ENCODE measurements around the gene STARD9.

The STARD9 gene

DNA sequence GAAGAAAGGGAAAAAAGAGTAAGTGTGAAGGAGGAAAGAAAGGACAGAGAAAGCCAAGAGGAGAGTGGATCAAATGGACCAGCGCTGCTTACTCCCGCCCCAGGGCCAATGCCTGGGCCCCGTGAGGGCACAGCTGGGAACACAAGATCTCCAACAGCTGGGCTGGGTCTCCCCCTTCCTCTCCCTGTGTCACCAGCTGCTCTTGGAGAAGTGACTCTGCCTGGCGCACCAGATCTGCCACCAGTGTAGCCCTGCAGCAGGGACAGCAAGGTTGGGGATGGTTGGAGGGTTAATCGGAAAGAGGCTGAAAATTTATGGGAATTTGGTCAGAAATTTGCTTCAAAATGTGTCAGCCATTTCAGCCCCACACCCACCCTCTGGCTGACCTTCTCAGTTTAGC is 153.2 kb downstream of the STARD9 start:
- no peak overlapping the region for H3K4me3 ChIP-seq (ENCODE audit: low read length in 2 of 2)
- peaks cover 41 to 73% of the 10 kb centered on the region in 2 donors for H3K36me3 ChIP-seq (ENCODE audit: control insufficient read depth in 2 of 2, insufficient read depth in 2 of 2, low read length in 2 of 2)
- H3K27me3 ChIP-seq (ENCODE audit: control insufficient read depth in 1 of 2, insufficient read depth in 2 of 2, low read length in 2 of 2): no peaks in the 10 kb centered on the region
- H3K9ac ChIP-seq (ENCODE audit: low read length in 2 of 2): no peak overlapping the region
- no peaks in the 10 kb centered on the region for H3K4me1 ChIP-seq (ENCODE audit: control insufficient read depth, insufficient read depth, low read length)
- no peak overlapping the region for H3K27ac ChIP-seq (ENCODE audit: low read length)
- no peaks in the 10 kb centered on the region for H3K9me3 ChIP-seq (ENCODE audit: control insufficient read depth in 2 of 2, low read length in 2 of 2)

- Histone ChIP-seq H3K36me3 (ENCODE audit: control insufficient read depth in 2 of 2, insufficient read depth in 2 of 2, low read length in 2 of 2) (peaks cover 43 to 73% of the 10 kb centered on the region in 2 donors), H3K27ac (ENCODE audit: low read length) (no peak overlapping the region), H3K4me3 (ENCODE audit: low read length in 2 of 2) (no peak overlapping the region), H3K9me3 (ENCODE audit: control insufficient read depth in 2 of 2, low read length in 2 of 2) (no peaks in the 10 kb centered on the region), H3K4me1 (ENCODE audit: control insufficient read depth, insufficient read depth, low read length) (no peaks in the 10 kb centered on the region), H3K27me3 (ENCODE audit: control insufficient read depth in 1 of 2, insufficient read depth in 2 of 2, low read length in 2 of 2) (no peaks in the 10 kb centered on the region), H3K9ac (ENCODE audit: low read length in 2 of 2) (no peak overlapping the region)
These were observed 153.6 kb downstream of the STARD9 start for GRCh38 chr15:42728972-42729371.

DNA sequence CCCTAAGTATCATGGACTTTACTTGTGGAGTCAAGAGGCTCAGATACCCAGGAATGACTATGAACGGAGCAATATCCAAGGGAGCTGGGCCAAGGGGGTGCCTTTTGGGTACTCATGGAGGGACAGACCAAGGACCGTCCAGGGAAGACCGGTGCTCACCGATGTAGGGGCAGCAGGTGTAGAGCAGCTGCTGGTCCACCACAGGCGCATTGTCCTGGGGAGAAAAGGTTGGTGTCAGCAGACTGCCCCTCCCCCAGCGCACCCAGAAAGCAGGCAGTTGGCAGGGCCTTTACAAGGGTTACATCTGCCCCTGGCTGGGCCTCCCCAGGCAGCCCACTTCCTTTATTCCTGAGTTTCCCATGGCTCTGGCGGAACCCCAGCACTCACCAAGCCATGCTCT is 154.0 kb downstream of the STARD9 start:
- H3K4me3 ChIP-seq (ENCODE audit: low read length in 2 of 2): no peak overlapping the region
- H3K27me3 ChIP-seq (ENCODE audit: control insufficient read depth in 1 of 2, insufficient read depth in 2 of 2, low read length in 2 of 2): no peaks in the 10 kb centered on the region
- H3K9me3 ChIP-seq (ENCODE audit: control insufficient read depth in 2 of 2, low read length in 2 of 2): no peaks in the 10 kb centered on the region
- H3K36me3 ChIP-seq (ENCODE audit: control insufficient read depth in 2 of 2, insufficient read depth in 2 of 2, low read length in 2 of 2): peaks cover 42 to 72% of the 10 kb centered on the region in 2 donors
- no peak overlapping the region for H3K9ac ChIP-seq (ENCODE audit: low read length in 2 of 2)
- H3K4me1 ChIP-seq (ENCODE audit: control insufficient read depth, insufficient read depth, low read length): no peaks in the 10 kb centered on the region
- H3K27ac ChIP-seq (ENCODE audit: low read length): no peak overlapping the region

GRCh38 chr15:42730135-42730534 is 154.7 kb downstream of the STARD9 start:
- Histone ChIP-seq H3K9ac (ENCODE audit: low read length in 2 of 2) (no peak overlapping the region), H3K27me3 (ENCODE audit: control insufficient read depth in 1 of 2, insufficient read depth in 2 of 2, low read length in 2 of 2) (no peaks in the 10 kb centered on the region), H3K9me3 (ENCODE audit: control insufficient read depth in 2 of 2, low read length in 2 of 2) (no peaks in the 10 kb centered on the region), H3K4me1 (ENCODE audit: control insufficient read depth, insufficient read depth, low read length) (peaks cover 7% of the 10 kb centered on the region), H3K4me3 (ENCODE audit: low read length in 2 of 2) (no peak overlapping the region), H3K36me3 (ENCODE audit: control insufficient read depth in 2 of 2, insufficient read depth in 2 of 2, low read length in 2 of 2) (peaks cover 35 to 65% of the 10 kb centered on the region in 2 donors), H3K27ac (ENCODE audit: low read length) (no peak overlapping the region)

- H3K27me3 ChIP-seq (ENCODE audit: control insufficient read depth in 1 of 2, insufficient read depth in 2 of 2, low read length in 2 of 2): no peaks in the 10 kb centered on the region
- H3K4me1 ChIP-seq (ENCODE audit: control insufficient read depth, insufficient read depth, low read length): peaks cover 11% of the 10 kb centered on the region
- H3K9me3 ChIP-seq (ENCODE audit: control insufficient read depth in 2 of 2, low read length in 2 of 2): no peaks in the 10 kb centered on the region
- peaks cover 31 to 61% of the 10 kb centered on the region in 2 donors for H3K36me3 ChIP-seq (ENCODE audit: control insufficient read depth in 2 of 2, insufficient read depth in 2 of 2, low read length in 2 of 2)
- no peak overlapping the region for H3K27ac ChIP-seq (ENCODE audit: low read length)
- H3K4me3 ChIP-seq (ENCODE audit: low read length in 2 of 2): no peak overlapping the region
- H3K9ac ChIP-seq (ENCODE audit: low read length in 2 of 2): no peak overlapping the region
These were observed 155.1 kb downstream of the STARD9 start for GRCh38 chr15:42730536-42730935.

GRCh38 chr15:42731461-42731860 is 156.1 kb downstream of the STARD9 start:
- H3K36me3 ChIP-seq (ENCODE audit: control insufficient read depth in 2 of 2, insufficient read depth in 2 of 2, low read length in 2 of 2): peaks cover 26 to 55% of the 10 kb centered on the region in 2 donors
- no peak overlapping the region for H3K9ac ChIP-seq (ENCODE audit: low read length in 2 of 2)
- no peaks in the 10 kb centered on the region for H3K27me3 ChIP-seq (ENCODE audit: control insufficient read depth in 1 of 2, insufficient read depth in 2 of 2, low read length in 2 of 2)
- H3K27ac ChIP-seq (ENCODE audit: low read length): no peak overlapping the region
- no peak overlapping the region for H3K4me3 ChIP-seq (ENCODE audit: low read length in 2 of 2)
- H3K4me1 ChIP-seq (ENCODE audit: control insufficient read depth, insufficient read depth, low read length): peaks cover 18% of the 10 kb centered on the region
- H3K9me3 ChIP-seq (ENCODE audit: control insufficient read depth in 2 of 2, low read length in 2 of 2): no peaks in the 10 kb centered on the region

DNA sequence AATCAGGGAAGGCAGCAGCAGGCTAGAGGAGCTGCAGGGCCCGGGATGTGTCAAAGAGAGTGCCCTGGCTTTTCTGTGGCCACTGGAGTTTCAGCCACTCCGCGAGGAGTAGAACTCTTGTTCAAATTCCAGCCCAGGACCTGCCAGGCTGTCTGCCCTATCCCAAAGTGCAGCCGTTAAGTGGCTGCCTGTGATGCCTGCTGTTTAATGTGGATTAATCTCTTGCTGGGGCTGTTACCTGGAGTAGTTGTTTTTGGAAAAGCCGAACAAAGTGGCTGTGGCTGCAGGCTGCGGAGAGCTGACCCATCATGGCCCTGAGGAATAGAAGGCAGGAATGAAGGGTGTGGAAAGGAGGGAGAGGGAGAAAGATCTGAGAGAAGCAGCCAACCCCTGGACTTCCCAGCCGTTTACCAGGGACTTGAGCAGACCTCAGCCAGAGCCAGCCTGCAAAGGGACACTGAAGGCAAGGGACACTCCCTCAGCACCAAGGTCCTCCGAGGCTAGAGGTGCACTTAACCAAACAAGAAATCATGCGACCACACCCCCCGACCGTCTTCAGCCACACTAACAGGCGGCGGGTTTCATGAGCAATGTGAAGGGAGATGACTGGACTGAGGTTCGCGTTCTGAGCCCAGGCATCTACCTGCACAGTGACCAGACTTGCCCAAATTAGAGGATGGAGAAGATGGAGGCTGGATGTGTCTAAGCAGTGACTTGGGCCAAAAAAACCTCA is 156.9 kb downstream of the STARD9 start:
- Histone ChIP-seq H3K9me3 (ENCODE audit: control insufficient read depth in 2 of 2, low read length in 2 of 2) (no peaks in the 10 kb centered on the region), H3K4me1 (ENCODE audit: control insufficient read depth, insufficient read depth, low read length) (peaks cover 21% of the 10 kb centered on the region), H3K27me3 (ENCODE audit: control insufficient read depth in 1 of 2, insufficient read depth in 2 of 2, low read length in 2 of 2) (no peaks in the 10 kb centered on the region), H3K4me3 (ENCODE audit: low read length in 2 of 2) (no peak overlapping the region), H3K36me3 (ENCODE audit: control insufficient read depth in 2 of 2, insufficient read depth in 2 of 2, low read length in 2 of 2) (peaks cover 23 to 49% of the 10 kb centered on the region in 2 donors), H3K9ac (ENCODE audit: low read length in 2 of 2) (no peak overlapping the region), H3K27ac (ENCODE audit: low read length) (no peak overlapping the region)

GRCh38 chr15:42733027-42733426 is 157.6 kb downstream of the STARD9 start:
- Histone ChIP-seq H3K36me3 (ENCODE audit: control insufficient read depth in 2 of 2, insufficient read depth in 2 of 2, low read length in 2 of 2) (peaks cover 20 to 44% of the 10 kb centered on the region in 2 donors), H3K27ac (ENCODE audit: low read length) (no peak overlapping the region), H3K9me3 (ENCODE audit: control insufficient read depth in 2 of 2, low read length in 2 of 2) (no peaks in the 10 kb centered on the region)

GRCh38 chr15:42734076-42734672 is 158.8 kb downstream of the STARD9 start:
- Histone ChIP-seq H3K36me3 (ENCODE audit: control insufficient read depth in 2 of 2, insufficient read depth in 2 of 2, low read length in 2 of 2) (peaks cover 20 to 37% of the 10 kb centered on the region in 2 donors), H3K9me3 (ENCODE audit: control insufficient read depth in 2 of 2, low read length in 2 of 2) (no peaks in the 10 kb centered on the region), H3K9ac (ENCODE audit: low read length in 2 of 2) (peak overlapping the region in 1 of 2 donors; percentile 5), H3K4me3 (ENCODE audit: low read length in 2 of 2) (no peak overlapping the region), H3K27me3 (ENCODE audit: control insufficient read depth in 1 of 2, insufficient read depth in 2 of 2, low read length in 2 of 2) (no peaks in the 10 kb centered on the region), H3K27ac (ENCODE audit: low read length) (peak overlapping the region; percentile 31), H3K4me1 (ENCODE audit: control insufficient read depth, insufficient read depth, low read length) (peaks cover 27% of the 10 kb centered on the region)

More at GRCh38 chr15:42733027-42733426, 157.6 kb downstream of the STARD9 start:
- Histone ChIP-seq H3K27me3 (ENCODE audit: control insufficient read depth in 1 of 2, insufficient read depth in 2 of 2, low read length in 2 of 2) (no peaks in the 10 kb centered on the region), H3K4me3 (ENCODE audit: low read length in 2 of 2) (no peak overlapping the region), H3K9ac (ENCODE audit: low read length in 2 of 2) (no peak overlapping the region), H3K4me1 (ENCODE audit: control insufficient read depth, insufficient read depth, low read length) (peaks cover 27% of the 10 kb centered on the region)

GRCh38 chr15:42735382-42736165 is 160.2 kb downstream of the STARD9 start:
- peak overlapping the region; percentile 72 to 90 for H3K9ac ChIP-seq (ENCODE audit: low read length in 2 of 2)
- no peaks in the 10 kb centered on the region for H3K27me3 ChIP-seq (ENCODE audit: control insufficient read depth in 1 of 2, insufficient read depth in 2 of 2, low read length in 2 of 2)
- H3K4me1 ChIP-seq (ENCODE audit: control insufficient read depth, insufficient read depth, low read length): peaks cover 27% of the 10 kb centered on the region
- peaks cover 20 to 31% of the 10 kb centered on the region in 2 donors for H3K36me3 ChIP-seq (ENCODE audit: control insufficient read depth in 2 of 2, insufficient read depth in 2 of 2, low read length in 2 of 2)
- H3K9me3 ChIP-seq (ENCODE audit: control insufficient read depth in 2 of 2, low read length in 2 of 2): no peaks in the 10 kb centered on the region
- H3K27ac ChIP-seq (ENCODE audit: low read length): no peak overlapping the region
- H3K4me3 ChIP-seq (ENCODE audit: low read length in 2 of 2): peak overlapping the region; percentile 74 to 86
